Mesothelial cell of epicardium (in vitro differentiated cells): Measurements from ENCODE around the gene SMIM24. TPM values are rescaled to one million over a fixed set of nuclear protein-coding genes. Genes with fewer than 3 reads are reported as not detected.
"Not testable (repeated sequence)": the region's sequence is repeated elsewhere in the genome, so short reads cannot be mapped to it uniquely, and the experiment has no call there.

Experiments
- DNase-seq, 2 experiments: peaks; one replicate each; pipeline ENCODE4 v3.0.0; 2021; ENCODE audit warnings: low spot score in 2 of 2; ENCODE audit not compliant: unreplicated experiment in 2 of 2
- H3K27ac Mint-ChIP-seq: 2 replicates; pipeline ENCODE4 v1.8.0; 2021; ENCODE audit warnings: mixed read lengths
- H3K27me3 Mint-ChIP-seq: 2 replicates; pipeline ENCODE4 v1.8.0; 2021; ENCODE audit warnings: low read depth, mixed read lengths
- H3K36me3 Mint-ChIP-seq: 2 replicates; pipeline ENCODE4 v1.8.0; 2021; ENCODE audit warnings: mixed read lengths
- H3K4me1 Mint-ChIP-seq: 2 replicates; pipeline ENCODE4 v1.8.0; 2021; ENCODE audit warnings: mixed read lengths
- H3K4me3 Mint-ChIP-seq: 2 replicates; pipeline ENCODE4 v1.8.0; 2021; ENCODE audit warnings: mild to moderate bottlenecking, moderate library complexity, mixed read lengths
- H3K9me3 Mint-ChIP-seq: 2 replicates; pipeline ENCODE4 v1.8.0; 2021; ENCODE audit warnings: mixed read lengths
- total RNA-seq: library from RNA; stranded (reverse); gene quantifications from 3 replicates; pipeline ENCODE4 v1.2.1, GENCODE V29; 2021
- TF ChIP-seq, protein P1 (sequence below): fragments of 200-600 bp; sonication (generic); IDR thresholded peaks from one replicate; pipeline ENCODE4 v1.5.0; 2021; ENCODE audit warnings: antibody characterized with exemption; ENCODE audit not compliant: unreplicated experiment

Gene SMIM24
- total RNA-seq, 1 donor from 2014 or later, result 0.60 TPM

DNA sequence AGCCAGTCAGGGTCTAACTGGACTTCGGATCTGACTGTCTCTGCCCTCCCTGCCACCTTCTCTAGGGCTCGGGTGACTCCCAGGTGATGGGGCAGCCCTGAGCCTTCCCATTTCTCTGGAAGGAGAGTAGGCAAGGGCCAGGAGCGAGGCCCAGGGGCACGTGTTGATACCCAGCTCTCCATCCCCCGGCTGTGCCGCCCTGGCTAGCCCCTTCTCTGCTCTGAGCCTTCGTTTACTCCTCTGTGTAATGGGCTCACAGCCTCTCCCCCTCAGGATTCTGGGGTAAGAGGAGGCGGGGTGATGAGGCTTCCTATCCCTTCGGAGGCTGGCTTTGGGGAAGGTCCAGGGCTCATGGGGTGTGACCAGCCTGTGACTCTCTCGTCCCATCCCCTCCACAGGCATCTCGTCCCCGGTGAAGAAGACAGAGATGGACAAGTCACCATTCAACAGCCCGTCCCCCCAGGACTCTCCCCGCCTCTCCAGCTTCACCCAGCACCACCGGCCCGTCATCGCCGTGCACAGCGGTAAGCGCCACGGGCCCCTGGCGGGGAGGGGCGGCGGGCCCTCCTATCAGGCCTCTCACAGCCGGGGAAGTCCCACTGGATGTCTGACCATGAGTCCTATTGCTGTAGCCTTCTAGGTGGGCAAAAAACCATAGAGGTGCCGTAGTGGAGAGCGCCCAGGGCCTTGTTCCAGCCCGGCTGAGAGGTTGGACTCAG is 31.6 kb downstream of the SMIM24 start:
- Mint-ChIP-seq H3K27ac (no peak overlapping the region), H3K27me3 (no peaks in the 10 kb centered on the region), H3K4me1 (peaks cover 8% of the 10 kb centered on the region), H3K9me3 (no peaks in the 10 kb centered on the region), H3K4me3 (no peak overlapping the region), H3K36me3 (peaks cover 6% of the 10 kb centered on the region)
- no peak for DNase-seq
- TF ChIP-seq, protein P1, sequence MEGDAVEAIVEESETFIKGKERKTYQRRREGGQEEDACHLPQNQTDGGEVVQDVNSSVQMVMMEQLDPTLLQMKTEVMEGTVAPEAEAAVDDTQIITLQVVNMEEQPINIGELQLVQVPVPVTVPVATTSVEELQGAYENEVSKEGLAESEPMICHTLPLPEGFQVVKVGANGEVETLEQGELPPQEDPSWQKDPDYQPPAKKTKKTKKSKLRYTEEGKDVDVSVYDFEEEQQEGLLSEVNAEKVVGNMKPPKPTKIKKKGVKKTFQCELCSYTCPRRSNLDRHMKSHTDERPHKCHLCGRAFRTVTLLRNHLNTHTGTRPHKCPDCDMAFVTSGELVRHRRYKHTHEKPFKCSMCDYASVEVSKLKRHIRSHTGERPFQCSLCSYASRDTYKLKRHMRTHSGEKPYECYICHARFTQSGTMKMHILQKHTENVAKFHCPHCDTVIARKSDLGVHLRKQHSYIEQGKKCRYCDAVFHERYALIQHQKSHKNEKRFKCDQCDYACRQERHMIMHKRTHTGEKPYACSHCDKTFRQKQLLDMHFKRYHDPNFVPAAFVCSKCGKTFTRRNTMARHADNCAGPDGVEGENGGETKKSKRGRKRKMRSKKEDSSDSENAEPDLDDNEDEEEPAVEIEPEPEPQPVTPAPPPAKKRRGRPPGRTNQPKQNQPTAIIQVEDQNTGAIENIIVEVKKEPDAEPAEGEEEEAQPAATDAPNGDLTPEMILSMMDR, result no peak

DNA sequence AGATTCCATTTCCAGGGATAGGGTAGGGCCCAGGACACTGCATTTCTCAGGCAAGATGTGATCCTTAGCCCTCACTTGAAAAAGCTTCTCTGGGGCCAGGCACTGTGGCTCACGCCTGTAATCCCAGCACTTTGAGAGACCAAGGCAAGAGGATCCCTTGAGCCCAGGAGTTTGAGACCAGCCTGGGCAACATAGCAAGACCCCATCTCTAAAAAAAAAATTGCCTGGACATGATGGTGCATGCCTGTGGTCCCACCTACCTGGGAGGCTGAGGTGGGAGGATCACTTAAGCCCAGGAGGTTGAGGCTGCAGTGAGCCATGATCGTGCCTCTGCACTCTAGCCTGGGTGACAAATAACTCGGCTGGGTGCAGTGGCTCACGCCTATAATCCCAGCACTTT is 33.7 kb downstream of the SMIM24 start:
- not testable (repeated sequence) for H3K36me3 Mint-ChIP-seq, H3K4me3 Mint-ChIP-seq, H3K27ac Mint-ChIP-seq, H3K9me3 Mint-ChIP-seq, H3K27me3 Mint-ChIP-seq, DNase-seq, H3K4me1 Mint-ChIP-seq

DNA sequence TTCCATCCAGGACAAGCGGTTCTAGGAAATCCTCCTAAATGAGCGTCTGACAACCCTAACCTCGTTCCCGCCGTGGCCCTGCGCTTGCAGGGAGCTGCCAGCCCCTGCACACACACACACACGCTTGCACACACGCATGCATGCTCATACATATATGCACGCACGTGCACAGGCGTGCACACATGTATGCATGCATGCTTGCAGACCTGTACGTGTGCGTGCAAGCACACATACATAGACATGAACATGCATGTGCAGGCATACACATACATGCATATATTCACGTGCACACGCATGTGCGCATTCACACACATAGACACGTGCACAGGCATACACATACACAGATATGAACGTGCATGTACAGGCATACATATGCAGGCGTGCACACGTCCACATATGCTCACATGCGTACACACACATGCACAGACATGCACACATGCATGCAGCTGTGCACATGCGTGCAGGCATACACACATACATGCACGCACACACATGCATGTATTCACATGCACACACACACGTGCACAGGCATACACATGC is 35.6 kb downstream of the SMIM24 start:
- H3K4me1 Mint-ChIP-seq, result peaks cover 5% of the 10 kb centered on the region
- no peak overlapping the region for H3K4me3 Mint-ChIP-seq
- no peak overlapping the region for H3K27ac Mint-ChIP-seq
- no peaks in the 10 kb centered on the region for H3K36me3 Mint-ChIP-seq
- TF ChIP-seq, protein P1, result no peak
- no peaks in the 10 kb centered on the region for H3K27me3 Mint-ChIP-seq
- DNase-seq, result no peak
- no peaks in the 10 kb centered on the region for H3K9me3 Mint-ChIP-seq

DNA sequence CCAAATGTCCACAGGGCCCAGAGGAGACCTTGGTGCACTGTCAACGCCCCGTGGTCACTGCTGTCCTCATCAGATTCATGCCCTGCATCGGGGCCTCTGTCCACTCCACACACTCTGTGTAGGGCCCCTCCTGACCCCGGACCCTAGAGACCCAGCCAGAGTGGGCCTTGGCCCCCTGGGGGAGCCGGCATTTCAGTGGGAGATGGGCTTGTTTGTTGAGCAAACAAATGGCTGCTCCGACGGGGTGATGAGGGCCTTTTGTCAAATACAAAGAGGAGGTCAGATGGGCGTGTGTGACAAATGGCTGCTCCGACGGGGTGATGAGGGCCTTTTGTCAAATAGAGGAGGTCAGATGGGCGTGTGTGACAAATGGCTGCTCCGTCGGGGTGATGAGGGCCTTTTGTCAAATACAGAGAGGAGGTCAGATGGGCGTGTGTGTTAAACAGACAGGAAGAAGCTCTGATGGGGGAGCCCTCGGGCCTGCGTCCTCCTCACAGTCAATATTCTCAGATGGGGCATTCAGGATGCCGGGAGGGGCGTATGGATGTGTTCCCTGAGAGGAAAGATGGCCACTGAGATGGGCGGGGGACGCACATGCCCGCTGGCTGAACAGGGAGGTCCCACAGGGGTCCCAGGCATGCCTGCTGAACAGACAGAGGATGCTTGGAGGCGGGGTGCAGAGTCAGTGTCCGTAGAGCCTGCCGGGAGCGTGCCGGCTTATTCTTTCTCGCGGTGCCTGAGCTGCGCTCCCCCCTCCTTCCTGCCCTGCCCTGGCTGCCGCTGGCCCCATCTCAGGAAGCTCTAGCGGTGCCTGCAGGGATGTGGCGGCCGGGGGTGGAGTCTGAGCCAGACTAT is 36.3 kb downstream of the SMIM24 start:
- H3K27ac Mint-ChIP-seq, result no peak overlapping the region
- no peaks in the 10 kb centered on the region for H3K36me3 Mint-ChIP-seq
- H3K9me3 Mint-ChIP-seq, result no peaks in the 10 kb centered on the region
- DNase-seq, result no peak
- no peak overlapping the region for H3K4me3 Mint-ChIP-seq
- peaks cover 5% of the 10 kb centered on the region for H3K4me1 Mint-ChIP-seq
- TF ChIP-seq, protein P1, result no peak
- no peaks in the 10 kb centered on the region for H3K27me3 Mint-ChIP-seq

DNA sequence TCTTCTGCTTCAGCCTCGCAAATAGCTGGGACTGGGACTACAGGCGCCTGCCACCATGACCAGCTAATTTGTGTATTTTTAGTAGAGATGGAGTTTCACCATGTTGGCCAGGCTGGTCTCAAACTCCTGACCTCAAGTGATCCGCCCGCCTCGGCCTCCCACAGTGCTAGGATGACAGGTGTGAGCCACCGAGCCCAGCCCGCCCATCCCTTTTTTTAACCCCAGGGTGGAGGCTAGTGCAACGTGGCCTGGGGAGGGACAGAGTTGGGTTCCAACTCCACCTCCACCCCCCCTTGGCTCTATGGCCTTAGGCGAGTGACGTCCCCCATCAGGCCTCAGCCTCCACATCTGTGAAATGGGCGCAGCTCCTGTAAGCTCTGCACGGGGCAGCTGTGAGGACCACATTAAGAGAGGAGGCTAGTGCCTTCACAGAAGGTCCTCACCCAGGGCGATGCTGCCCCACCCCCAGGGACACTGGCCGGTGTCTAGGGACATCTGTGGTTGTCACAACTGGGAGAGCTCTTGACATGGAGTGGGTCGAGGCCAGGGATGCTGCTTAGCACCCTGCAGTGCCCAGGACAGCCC is 37.7 kb downstream of the SMIM24 start:
- Mint-ChIP-seq H3K9me3 (no peaks in the 10 kb centered on the region), H3K27me3 (no peaks in the 10 kb centered on the region), H3K4me3 (no peak overlapping the region), H3K36me3 (peaks cover 2% of the 10 kb centered on the region), H3K27ac (no peak overlapping the region), H3K4me1 (peaks cover 5% of the 10 kb centered on the region)
- TF ChIP-seq, protein P1, result no peak
- DNase-seq, result no peak

DNA sequence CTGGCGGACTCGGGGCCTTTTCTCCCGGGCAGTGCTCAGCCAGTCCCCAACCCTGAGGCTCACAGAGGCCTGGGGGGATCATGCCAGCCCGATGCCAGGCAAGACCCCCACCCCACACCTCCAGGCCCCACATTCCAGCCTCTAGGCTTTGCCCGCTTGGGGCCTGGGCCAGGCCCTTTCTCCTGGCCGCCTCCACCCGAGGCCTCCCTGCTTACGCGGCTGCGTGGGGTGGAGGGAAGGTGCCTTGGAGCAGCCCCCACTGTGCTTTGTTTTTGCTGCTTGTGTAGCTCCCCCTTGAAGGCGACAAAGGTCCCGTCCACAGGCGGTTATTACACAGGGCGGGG is 38.4 kb downstream of the SMIM24 start:
- Mint-ChIP-seq H3K4me3 (no peak overlapping the region), H3K27me3 (no peaks in the 10 kb centered on the region), H3K9me3 (no peaks in the 10 kb centered on the region), H3K36me3 (peaks cover 2% of the 10 kb centered on the region), H3K27ac (no peak overlapping the region), H3K4me1 (peaks cover 5% of the 10 kb centered on the region)
- no peak for DNase-seq
- TF ChIP-seq, protein P1, result no peak
